GM10248 (cell line): ENCODE data around the gene CLGN.

Source experiments
- CTCF ChIA-PET: fragments of 300-600 bp; sonication (Branson Sonifier 250); formaldehyde crosslinking; extraction: SDS; loops from one replicate; lab custom pipeline; 2021; ENCODE audit warnings: antibody characterized with exemption; lab: Yijun Ruan, JAX
- POLR2A ChIA-PET: fragments of 350-650 bp; sonication (Branson Sonifier 250); formaldehyde crosslinking; extraction: SDS; loops from one replicate; lab custom pipeline; 2020; ENCODE audit warnings: antibody characterized with exemption; lab: Yijun Ruan, JAX
- DNase-seq: peaks from one replicate; pipeline ENCODE4 v3.0.0; 2012; ENCODE audit errors: extremely low spot score
- CTCF ChIP-seq: IDR thresholded peaks from 2 replicates; pipeline ENCODE4 v1.5.1; 2012; ENCODE audit warnings: mild to moderate bottlenecking, low read depth; ENCODE audit errors: extremely low read depth, missing control alignments, control extremely low read depth

The CLGN gene

GRCh38 chr4:140344621-140345020 is 82.8 kb downstream of the CLGN start:
- TF ChIP-seq CTCF, result no peak
- ChIA-PET CTCF (interaction anchor here (1.4 to 2.1 kb wide), 2 partner anchors 16 to 17 kb away, joined by 3 to 8 read pairs; no protein-coding TSS in a partner anchor), POLR2A (no interaction called here)
- DNase-seq, result no peak

- DNase-seq, result no peak
- TF ChIP-seq CTCF, result no peak
- CTCF ChIA-PET, result interaction anchor here (2.1 kb wide), 1 partner anchor 16 kb away, joined by 8 read pairs; no protein-coding TSS in a partner anchor
- POLR2A ChIA-PET, result no interaction called here
These were observed 83.3 kb downstream of the CLGN start for GRCh38 chr4:140344101-140344500.

DNA sequence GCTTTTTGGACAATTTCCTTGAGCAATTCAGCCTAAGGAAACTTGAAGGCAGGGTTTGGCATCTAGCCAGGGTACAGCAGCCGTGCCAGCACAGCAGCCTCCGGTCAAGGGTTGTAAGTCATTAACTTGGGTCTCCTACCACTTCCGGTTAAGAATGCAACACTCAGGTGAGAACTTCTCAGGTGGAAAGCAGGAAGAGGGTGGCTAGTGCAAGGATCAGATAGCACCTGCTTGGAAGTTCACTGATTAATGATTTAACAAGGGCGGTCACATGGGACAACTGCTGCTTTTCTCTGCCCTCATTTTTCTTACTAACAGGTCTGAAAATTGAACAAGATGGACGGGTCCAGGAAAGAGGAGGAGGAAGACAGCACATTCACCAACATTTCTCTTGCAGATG is 84.1 kb downstream of the CLGN start:
- ChIA-PET CTCF (interaction anchor here (1.9 to 2.1 kb wide), 2 partner anchors 17 kb away, joined by 8 to 12 read pairs; no protein-coding TSS in a partner anchor), POLR2A (no interaction called here)
- DNase-seq, result no peak
- TF ChIP-seq CTCF, result no peak

GRCh38 chr4:140342620-140343019 is 84.8 kb downstream of the CLGN start:
- CTCF ChIA-PET, result interaction anchor here (1.5 to 1.9 kb wide), 2 partner anchors 12 to 18 kb away, joined by 6 to 12 read pairs; no protein-coding TSS in a partner anchor
- no peak for TF ChIP-seq CTCF
- POLR2A ChIA-PET, result interaction anchor here (0.7 kb wide), 1 partner anchor 228 kb away, joined by 3 read pairs; no protein-coding TSS in a partner anchor
- no peak for DNase-seq
